ENCODE measurements around the gene TMEM53.

DNA sequence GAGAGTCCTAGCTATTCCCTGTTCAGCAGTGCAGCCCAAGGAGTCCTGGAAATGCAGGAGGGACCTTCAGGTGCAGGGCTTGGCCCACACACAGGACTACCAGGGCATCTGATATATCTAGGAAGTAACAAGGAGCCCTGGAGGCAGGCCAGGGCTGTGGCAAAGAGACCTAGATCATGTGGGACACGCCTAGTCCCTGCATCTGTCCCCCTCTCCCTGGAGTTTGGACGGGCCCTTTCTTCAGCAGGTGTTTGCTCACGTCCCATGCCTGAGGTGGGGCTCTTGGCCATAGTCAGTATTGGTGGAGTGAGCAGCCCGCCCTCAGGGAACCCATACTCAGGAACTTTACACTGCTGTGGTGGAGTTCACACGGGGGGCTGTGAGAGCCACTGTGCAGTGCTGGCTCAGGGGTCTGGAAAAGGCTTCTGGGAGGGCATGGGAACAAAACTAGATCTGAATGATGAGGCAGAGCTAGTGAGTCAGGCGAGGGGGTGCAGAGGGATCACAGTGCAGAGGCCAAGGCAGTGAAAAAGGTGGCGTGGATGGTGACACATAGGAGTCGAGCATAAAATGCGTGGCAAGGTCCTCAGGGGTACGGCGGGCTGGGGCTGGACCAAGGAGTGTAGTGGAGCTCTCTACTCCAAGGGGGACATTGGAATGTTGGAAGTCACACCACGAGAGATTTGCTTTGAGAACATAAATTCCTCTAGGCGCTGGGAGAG is 25.6 kb downstream of the TMEM53 start:
- TF ChIP-seq POLR2A (IDR thresholded peaks at IDR 0.05) = no peak
- TF ChIP-seq, protein P1, sequence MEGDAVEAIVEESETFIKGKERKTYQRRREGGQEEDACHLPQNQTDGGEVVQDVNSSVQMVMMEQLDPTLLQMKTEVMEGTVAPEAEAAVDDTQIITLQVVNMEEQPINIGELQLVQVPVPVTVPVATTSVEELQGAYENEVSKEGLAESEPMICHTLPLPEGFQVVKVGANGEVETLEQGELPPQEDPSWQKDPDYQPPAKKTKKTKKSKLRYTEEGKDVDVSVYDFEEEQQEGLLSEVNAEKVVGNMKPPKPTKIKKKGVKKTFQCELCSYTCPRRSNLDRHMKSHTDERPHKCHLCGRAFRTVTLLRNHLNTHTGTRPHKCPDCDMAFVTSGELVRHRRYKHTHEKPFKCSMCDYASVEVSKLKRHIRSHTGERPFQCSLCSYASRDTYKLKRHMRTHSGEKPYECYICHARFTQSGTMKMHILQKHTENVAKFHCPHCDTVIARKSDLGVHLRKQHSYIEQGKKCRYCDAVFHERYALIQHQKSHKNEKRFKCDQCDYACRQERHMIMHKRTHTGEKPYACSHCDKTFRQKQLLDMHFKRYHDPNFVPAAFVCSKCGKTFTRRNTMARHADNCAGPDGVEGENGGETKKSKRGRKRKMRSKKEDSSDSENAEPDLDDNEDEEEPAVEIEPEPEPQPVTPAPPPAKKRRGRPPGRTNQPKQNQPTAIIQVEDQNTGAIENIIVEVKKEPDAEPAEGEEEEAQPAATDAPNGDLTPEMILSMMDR (IDR thresholded peaks at IDR 0.05) = no peak
